GM21423 (cell line): ENCODE measurements around the gene PIEZO1.
"Not testable (repeated sequence)": the region's sequence is repeated elsewhere in the genome, so short reads cannot be mapped to it uniquely, and the experiment has no call there.

Experiments
- ATAC-seq: cut with Tn5 transposase; IDR thresholded peaks from one replicate; pipeline ENCODE4 v1.9.1; 2021; ENCODE audit warnings: mild to moderate bottlenecking, moderate library complexity; ENCODE audit not compliant: unreplicated experiment

The PIEZO1 gene

DNA sequence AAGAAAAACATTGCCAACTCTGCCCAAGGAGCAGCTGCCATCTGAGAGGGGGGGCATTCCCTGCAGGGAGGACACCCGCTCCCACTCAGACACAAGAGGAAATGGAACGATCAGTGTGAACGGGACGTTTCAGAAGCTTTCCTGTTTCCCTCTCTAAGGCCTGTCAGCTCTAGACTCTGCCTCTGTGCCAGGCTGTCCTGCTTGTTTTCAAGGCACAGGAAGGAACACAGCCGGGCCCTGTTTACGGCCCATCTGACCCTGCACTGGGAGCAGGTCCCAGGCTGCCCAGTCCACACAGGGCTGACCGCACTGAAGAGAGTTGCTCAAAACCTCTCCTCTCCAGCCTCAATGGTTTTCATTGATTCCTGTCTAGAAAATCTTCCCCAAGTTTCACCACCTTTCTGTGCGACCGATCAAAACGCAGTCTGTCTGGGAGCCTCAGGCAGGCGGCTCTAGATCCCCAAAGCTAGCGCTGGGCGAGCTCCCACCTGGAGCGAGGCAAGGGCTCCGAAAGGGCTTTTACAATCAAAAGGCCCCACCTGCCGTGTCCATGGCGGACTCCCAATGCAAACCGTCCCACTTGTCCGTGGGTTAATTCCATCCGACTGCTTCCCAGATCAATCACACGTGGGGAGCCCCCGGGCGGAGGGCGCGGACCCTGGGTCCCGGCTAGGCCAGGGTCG, 1.5 kb downstream of the PIEZO1 start:
- no peak for ATAC-seq

DNA sequence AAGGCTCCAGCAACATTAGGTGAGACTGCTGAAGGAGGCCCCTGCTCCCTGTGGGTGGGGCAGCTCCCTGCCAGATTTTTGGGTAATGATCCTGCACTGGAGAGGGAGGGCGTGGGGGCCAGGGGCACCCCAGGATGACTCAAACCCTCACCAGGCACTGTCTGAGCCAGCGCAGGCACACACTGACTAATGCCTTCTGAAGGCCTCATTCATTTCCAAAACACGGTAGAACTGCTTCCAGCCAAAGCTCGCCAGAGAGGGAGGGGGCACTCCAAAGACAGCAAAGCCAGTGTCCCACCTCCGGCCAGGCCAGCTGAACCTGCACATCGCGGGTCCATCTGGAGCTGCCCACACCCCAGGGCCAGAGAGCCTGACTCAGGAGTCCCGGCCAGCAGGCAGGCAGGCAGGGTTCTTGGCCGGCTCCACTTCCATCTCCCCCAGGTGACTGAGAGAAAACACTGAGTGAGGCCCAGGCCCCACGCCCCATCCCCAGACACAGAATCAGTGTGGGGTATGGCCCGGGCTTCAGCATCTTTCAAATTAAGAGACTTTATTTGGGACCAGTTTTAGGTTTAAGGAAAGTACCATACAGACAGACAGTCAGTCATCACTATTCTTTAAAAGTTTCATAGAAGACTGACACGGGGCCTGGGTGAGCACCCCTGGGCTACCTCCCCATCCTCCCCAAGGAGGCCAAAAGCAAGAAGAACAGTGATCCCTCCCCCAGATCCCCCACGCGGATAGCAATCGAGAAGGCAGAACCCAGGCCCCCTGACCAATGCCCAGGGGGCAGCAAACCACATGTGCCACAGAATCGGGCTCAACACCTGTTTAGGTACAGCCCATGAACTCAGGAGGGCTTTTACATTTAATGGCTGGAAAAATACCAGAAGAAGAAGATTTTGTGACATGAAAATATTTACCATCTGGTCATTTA, 2.3 kb downstream of the PIEZO1 start:
- ATAC-seq, result no peak

DNA sequence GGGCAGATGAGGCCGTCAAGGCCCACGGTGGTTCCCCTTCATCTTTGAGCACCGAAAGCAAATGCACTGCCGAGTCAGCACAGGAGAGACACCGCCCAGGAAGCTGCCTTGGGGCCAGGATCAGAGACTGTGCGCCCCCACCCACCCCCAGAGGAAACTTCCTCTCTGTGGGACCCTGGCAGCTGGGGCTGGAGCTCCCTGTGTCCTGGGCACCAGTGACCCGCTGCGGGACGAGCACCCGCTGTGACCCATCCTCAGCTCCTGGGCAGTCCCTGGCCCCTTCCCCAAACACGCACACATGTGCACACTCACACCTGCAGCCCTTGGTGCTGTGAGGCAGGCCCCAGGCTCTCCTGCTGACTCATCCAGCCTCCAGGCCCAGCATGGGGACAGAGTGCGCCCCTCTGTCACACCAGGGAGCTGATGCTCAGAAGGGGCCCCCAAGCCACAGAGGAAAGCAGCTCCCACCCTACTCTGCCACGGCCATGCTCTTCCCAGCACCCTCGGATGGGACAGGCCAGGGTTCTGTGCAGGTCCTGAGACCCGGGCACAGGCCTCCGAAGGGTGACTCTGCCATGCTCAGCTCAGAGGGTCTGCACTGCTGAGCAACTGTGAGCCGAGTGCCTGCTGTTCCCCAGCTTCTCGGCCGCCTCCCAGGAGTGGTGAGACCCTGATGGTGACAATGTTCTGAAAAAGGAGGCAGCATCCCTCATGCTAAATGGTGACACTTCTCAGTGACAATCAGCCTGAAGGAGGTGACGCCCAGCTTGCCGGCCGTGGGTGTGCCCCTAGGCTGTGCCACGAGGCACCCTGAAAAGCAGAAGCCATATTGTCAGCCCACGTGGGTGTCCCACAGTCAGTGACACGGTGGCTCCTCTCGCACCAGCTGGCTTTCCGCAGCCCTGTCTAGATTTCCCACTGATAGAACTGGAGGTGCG, 3.6 kb downstream of the PIEZO1 start:
- no peak for ATAC-seq

GRCh38 chr16:88780142-88781062, 4.6 kb downstream of the PIEZO1 start:
- no peak for ATAC-seq

GRCh38 chr16:88779406-88780141, 5.4 kb downstream of the PIEZO1 start:
- ATAC-seq, result no peak

DNA sequence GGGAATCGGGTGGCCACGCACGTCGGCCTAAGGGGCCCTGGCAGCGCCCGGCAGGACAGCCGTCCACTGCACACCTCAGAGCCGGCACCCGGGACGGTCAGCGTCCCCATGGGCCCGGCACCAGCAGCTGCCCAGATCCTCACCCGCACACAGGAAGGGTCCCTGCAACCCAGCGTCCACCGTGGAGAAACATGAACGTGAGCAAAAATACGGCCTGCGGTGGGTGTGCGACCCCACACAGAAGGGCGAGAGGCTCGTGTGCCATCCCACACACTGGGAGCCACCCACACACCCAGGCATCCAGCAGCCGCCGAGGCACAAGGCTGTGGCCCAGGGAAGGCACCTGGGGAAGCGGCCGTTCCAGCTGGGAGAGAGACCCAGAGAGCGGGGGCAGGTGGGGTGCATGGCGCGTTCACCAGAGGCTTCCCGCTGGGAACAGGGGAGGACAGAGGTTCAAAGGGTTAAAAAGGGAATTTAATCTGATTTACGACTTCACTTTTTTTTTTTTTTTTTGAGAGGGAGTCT, 6.4 kb downstream of the PIEZO1 start:
- no peak for ATAC-seq

- no peak for ATAC-seq
Observed at GRCh38 chr16:88778271-88778525, 6.8 kb downstream of the PIEZO1 start.

GRCh38 chr16:88777471-88778270, 7.3 kb downstream of the PIEZO1 start:
- ATAC-seq, result no peak

GRCh38 chr16:88775825-88776224, 9.2 kb downstream of the PIEZO1 start:
- ATAC-seq, result no peak

DNA sequence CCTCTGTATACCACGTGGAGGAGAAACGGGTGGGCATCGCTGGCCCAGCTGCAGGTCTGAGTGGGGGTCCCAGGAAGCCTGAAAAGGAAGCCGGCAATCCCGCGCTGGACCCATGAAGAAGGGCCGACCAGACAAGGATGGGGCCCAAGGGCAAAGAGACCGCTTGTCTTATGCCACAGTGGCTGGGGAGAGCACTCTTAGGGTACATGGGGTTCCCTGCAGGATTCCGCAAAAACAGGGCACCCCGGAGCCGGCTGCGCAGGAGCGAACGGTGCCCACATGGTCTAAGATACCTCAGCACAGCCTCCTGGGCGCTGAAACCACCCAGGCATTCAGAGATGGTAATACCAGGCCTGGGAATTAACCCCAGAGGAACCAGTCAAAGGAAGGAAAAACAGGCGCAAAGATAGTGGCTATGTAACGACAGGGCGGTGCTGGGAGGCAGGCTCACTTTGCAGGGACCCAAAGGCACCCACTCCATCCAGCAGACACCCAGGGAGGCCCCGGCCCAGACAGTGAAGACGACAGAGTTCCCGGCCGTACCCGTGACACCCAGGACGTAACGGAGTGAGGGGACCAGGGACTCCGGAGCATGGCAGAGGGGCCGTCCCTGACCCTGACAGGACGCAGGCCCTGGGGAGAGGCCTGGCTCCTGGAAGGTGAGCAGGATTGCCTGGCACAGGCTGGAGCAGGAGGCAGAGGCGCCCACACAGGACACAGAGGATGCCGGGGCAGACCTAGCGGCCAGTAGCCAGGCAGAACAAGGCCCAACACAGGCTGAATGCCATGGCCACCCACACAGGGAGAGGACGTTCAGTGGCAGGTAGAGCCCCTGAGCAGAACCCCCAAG, 10.3 kb downstream of the PIEZO1 start:
- no peak for ATAC-seq

- no peak for ATAC-seq
Observed at GRCh38 chr16:88773812-88774291, 11.2 kb downstream of the PIEZO1 start.

- no peak for ATAC-seq
Observed at GRCh38 chr16:88772871-88773811, 11.9 kb downstream of the PIEZO1 start.

DNA sequence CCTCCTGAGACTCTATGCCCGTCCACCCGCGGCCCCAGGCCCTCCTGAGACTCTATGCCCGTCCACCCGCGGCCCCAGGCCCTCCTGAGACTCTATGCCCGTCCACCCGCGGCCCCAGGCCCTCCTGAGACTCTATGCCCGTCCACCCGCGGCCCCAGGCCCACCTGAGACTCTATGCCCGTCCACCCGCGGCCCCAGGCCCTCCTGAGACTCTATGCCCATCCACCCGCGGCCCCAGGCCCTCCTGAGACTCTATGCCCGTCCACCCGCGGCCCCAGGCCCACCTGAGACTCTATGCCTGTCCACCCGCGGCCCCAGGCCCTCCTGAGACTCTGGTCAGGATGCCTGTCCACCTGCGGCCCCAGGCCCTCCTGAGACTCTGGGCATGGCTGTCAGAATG, 13.2 kb downstream of the PIEZO1 start:
- ATAC-seq, result not testable (repeated sequence)

GRCh38 chr16:88771294-88771772, 13.7 kb downstream of the PIEZO1 start:
- no peak for ATAC-seq

DNA sequence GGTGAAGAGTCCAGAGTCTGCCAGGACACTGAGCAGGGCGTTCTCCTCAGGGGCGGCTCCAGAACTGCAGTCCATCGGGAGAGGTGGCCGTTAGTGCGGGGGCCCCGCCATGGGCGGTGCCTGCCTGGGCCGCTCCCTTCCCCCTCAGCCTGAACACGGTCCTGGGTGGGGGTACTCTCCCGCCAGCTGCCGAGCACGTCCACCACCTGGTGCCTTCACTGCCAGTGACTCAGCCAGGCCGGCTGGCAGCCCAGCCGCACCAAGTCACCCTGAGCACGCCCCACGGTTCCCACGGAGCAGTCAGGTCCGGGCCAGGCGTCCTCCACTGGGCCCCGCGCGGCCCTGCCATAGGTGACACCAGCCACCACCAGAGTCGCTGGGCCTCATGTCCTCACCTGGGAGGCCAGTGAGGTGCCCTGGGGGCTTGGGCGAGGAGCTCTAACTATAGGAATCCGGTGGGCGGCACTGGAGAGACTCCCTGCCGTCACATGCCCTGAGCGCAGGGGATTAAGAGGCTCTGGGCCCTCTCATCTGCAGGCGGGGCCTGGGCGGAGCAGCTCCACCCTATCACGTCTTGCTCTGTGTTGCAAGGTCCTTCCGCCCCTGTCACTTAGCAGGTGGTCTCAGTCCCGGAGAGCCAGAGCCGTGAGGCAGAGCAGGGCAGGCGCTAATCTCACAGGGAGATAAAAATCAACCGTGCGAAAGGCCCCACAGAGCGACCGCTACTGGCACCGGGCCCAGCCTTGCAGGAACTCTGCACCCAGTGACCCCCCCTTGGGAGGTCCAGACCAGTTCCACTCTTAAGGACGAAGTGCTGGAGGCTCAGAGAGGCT, 14.3 kb downstream of the PIEZO1 start:
- ATAC-seq, result no peak
